ENCODE data around the gene MIAT. TPM values are rescaled to one million over a fixed set of nuclear protein-coding genes. Genes with fewer than 3 reads are reported as not detected.

Gene MIAT
- total RNA-seq, 1 experiment from 2014 or later, result 0.32 TPM

DNA sequence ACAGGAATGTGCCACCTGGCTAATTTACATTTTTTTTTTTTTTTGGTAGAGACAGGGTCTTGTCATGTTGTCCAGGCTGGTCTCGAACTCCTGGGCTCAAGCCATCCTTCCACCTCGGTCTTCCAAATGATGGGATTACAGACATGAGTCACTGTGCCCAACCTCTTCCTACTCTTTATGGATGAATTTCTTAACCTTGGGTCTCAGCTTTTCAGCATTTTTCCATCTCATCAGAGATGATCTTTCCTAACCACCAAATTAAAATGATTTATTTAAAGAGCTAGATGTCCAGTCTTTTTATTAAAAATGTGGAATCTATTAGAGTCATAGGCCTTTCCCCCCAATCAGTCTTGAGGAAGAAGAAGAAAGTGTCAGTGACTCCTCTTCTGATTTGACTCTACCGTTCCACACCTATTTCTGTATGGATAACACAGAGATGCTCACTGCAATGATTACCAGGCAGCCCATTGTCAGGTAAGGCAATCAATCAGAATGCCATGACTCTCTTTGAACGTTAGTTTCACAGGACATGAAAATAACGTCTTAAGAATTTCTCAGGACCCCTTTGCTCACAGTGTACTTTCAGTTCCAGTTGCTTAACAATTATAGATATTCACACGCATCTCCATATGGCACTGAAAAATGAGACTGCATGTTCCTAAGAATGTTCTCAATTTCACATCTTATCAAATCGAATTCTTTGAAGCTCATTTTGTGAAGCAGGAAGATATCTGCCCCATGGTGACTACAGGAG is 51.0 kb downstream of the MIAT start:
- DNase-seq (ENCODE audit: low read depth, low spot score), result no peak
- in situ Hi-C loops (cut with HindIII; ENCODE audit: low pct_unique_long_range_greater_than_20kb, low sequenced_read_pairs), result no loop called here

- no peak for DNase-seq (ENCODE audit: low read depth, low spot score)
- in situ Hi-C loops (cut with HindIII; ENCODE audit: low pct_unique_long_range_greater_than_20kb, low sequenced_read_pairs), result no loop called here
Observed at GRCh38 chr22:26709617-26710390, 52.4 kb downstream of the MIAT start.

DNA sequence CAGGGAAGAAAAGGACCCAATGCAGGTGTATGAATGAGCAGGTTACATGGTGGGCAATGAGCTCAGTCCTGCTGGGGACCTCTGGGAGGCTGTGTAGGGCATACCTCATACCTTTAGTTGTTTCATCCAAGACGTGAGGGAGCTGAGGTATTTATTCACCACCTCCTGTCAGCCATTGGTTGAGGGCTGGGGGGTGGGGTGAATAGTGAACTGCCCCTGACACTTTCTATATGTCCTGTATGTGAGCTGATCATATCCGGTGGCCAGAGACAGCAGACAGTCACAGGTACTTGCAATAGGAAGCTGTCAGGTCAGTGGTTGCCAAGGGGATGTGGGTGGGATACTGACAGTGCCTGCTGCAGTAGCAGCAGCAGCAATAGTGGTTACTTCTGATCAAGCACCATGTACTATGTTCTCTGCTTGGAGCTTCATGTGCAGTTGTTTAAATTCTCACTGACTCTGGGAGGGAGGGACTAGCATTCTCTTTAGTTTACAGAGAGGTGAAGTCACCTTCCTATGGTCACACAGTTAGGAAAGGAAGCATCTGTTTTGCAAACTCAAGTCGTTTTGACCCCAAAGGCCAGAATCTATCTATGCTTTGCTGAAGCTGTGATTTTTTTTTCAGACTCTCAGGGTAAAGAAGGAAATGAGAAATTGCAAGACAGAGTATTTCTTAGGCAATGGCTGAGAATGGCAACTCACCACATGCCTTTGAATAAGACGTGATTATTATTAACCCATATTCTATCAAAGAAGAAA is 54.0 kb downstream of the MIAT start:
- no peak for DNase-seq (ENCODE audit: low read depth, low spot score)
- in situ Hi-C loops (cut with HindIII; ENCODE audit: low pct_unique_long_range_greater_than_20kb, low sequenced_read_pairs), result no loop called here

DNA sequence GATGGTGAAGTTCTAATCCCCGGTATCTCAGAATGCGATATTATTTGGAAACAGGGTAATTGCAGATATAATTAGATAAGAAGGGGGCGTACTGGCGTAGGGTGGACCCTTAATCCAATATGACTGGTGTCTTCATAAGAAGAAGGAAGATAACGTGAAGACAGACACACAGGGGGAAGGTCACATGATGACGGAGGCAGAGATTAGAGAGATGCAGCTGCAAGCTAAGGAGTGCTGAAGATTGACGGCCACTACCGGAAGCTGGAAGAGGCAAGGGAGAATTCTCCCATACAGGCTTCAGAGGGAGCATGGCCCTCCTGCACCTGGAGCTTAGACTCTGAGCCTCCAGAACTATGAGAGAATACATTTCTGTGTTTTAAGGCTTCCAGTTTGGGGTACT is 54.8 kb downstream of the MIAT start:
- in situ Hi-C loops (cut with HindIII; ENCODE audit: low pct_unique_long_range_greater_than_20kb, low sequenced_read_pairs), result no loop called here
- DNase-seq (ENCODE audit: low read depth, low spot score), result no peak

DNA sequence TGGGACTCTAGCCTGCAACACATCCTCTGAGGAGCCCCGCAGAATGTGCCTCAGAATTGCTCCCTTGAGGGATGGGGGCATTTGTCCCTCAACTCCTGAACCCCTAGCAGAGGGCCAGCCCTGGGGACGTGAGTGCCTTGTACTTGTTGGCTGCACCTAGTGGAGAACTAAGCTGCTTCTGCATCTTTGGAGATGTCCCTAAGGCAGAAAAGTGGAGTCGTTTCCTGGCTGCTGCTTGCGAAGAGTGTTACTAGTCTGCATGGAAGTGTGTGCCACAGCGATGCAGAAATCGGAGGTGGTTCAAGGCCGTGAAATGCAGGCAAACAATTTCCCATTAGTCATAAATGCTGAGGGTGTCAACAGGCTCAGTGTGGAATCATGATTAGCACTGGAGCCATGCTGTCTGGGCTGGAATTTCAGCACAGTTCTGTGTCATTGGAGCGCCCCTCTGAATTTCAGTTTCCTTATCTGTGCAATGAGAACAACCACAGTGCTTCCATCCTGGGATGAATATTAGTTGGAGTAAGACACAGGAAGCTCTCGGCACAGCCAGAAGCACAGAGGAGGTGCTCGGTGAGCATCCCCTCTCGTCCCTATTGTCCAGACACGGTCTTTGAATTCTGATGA is 56.5 kb downstream of the MIAT start:
- in situ Hi-C loops (cut with HindIII; ENCODE audit: low pct_unique_long_range_greater_than_20kb, low sequenced_read_pairs), result no loop called here

DNA sequence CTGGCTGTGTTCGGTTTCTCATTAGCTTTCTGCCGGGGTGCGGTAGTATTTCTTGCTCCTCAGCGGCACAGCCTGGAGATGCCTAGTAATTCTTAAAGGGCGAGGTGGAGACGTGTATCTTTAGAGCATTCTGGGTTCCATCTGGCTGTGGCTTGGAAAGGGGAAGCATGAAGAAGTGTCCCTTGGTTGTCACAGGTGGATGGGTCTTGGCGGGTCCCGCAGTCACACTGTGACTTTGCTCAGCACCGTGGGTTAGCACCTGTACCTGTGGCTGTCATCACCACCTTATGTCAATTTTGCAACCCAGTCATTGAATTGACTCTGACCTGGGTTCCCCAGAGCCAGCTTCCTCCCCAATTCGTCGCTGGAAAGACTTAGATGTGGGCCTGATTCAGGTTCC is 57.6 kb downstream of the MIAT start:
- no peak for DNase-seq (ENCODE audit: low read depth, low spot score)
- in situ Hi-C loops (cut with HindIII; ENCODE audit: low pct_unique_long_range_greater_than_20kb, low sequenced_read_pairs), result no loop called here

More for the DNA sequence above, 56.5 kb downstream of the MIAT start:
- no peak for DNase-seq (ENCODE audit: low read depth, low spot score)

DNA sequence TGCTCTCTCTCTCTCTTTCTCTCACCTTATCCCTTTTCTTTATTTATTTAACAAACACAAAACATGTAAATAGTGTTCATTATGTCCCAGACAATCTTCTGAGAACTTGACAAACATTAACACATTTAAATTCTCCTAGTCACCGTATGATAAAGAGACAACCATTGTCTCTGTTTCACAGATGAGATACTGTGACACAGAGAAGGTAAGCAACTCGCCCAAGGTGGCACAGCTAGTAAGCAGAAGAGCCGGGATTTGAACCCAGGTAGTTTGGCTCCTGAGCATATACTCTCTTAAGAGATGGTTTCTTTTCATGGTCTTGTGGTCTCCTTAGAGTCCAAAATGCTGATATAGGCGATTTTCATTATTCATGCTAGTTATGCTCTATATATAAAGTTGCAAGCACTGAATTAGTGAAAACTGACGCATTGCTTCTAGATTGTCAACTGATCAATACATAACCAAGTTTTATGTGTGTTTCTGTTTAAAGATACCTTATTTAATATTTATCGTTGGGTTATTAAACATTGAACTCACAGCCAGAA is 58.1 kb downstream of the MIAT start:
- in situ Hi-C loops (cut with HindIII; ENCODE audit: low pct_unique_long_range_greater_than_20kb, low sequenced_read_pairs), result no loop called here

GRCh38 chr22:26718488-26718887 is 61.1 kb downstream of the MIAT start:
- no peak for DNase-seq (ENCODE audit: low read depth, low spot score)
- in situ Hi-C loops (cut with HindIII; ENCODE audit: low pct_unique_long_range_greater_than_20kb, low sequenced_read_pairs), result no loop called here

More for the DNA sequence above, 58.1 kb downstream of the MIAT start:
- DNase-seq (ENCODE audit: low read depth, low spot score), result no peak

GRCh38 chr22:26718905-26719304 is 61.5 kb downstream of the MIAT start:
- no peak for DNase-seq (ENCODE audit: low read depth, low spot score)
- in situ Hi-C loops (cut with HindIII; ENCODE audit: low pct_unique_long_range_greater_than_20kb, low sequenced_read_pairs), result no loop called here

DNA sequence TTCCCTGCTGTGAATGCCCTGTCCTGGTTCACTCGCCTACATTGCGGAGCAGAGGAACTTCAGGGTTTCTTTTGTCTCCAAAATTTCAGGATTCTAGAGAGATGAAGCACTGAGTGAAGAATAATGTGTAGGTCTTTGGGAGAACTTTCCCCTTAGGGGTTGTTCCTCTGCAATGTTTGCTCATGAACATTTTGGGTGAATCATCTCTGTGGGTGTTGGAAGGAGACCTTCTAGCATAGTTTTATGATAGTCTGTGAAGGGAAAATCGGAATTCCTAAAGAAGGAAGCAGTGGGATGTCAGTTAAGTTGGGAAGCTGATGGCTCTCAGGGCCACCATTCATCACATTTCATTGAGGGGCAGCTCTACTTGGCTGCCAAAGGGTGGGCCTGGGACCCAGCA is 64.8 kb downstream of the MIAT start:
- DNase-seq (ENCODE audit: low read depth, low spot score), result no peak
- in situ Hi-C loops (cut with HindIII; ENCODE audit: low pct_unique_long_range_greater_than_20kb, low sequenced_read_pairs), result no loop called here

DNA sequence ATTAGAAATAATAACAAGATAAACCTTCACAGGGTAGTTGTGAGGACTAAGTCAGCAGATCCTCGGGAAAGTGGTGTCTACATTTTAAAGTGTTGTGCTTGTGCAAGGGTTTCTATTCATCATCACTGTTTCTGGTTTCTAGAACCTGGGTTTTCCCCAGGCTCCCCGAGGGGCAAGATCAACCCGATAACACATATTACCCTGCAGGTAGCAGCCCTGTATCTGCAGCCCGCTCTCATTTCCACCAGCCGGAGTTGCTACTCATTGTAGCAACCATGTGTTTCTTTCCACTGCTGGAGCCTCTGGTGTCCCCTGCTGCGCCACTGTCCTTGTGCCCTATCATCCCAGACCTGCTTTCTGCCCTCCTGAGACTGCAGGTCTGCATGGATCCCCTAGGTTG is 67.0 kb downstream of the MIAT start:
- DNase-seq (ENCODE audit: low read depth, low spot score), result no peak
- in situ Hi-C loops (cut with HindIII; ENCODE audit: low pct_unique_long_range_greater_than_20kb, low sequenced_read_pairs), result no loop called here

GRCh38 chr22:26725012-26725676 is 67.8 kb downstream of the MIAT start:
- DNase-seq (ENCODE audit: low read depth, low spot score), result no peak
- in situ Hi-C loops (cut with HindIII; ENCODE audit: low pct_unique_long_range_greater_than_20kb, low sequenced_read_pairs), result no loop called here

Small RNAs within 50 kb of the gene (small RNA-seq; reads per million reads assigned to genes)
- 0 reads per million in 2 experiments for gene RF01874

Other genes starting within 250 kb of the MIAT start
- 3.5 and 3.9 TPM in 2 replicates for gene ASPHD2, start 228.3 kb upstream of the MIAT start, total RNA-seq (2014; rRNA removed; shearing (Covaris generic))
- gene HPS4, start 173.8 kb upstream of the MIAT start, total RNA-seq (2014; rRNA removed; shearing (Covaris generic)), result 351 and 357 TPM in 2 replicates
- gene SRRD, start 173.7 kb upstream of the MIAT start, total RNA-seq (2014; rRNA removed; shearing (Covaris generic)), result 138 and 163 TPM in 2 replicates
- 41.1 and 42.6 TPM in 2 replicates for gene TFIP11, start 145.1 kb upstream of the MIAT start, total RNA-seq (2014; rRNA removed; shearing (Covaris generic))
- 25.1 and 30.5 TPM in 2 replicates for gene TPST2, start 67.5 kb upstream of the MIAT start, total RNA-seq (2014; rRNA removed; shearing (Covaris generic))
- not detected in 2 replicates for gene CRYBB1, start 39.6 kb upstream of the MIAT start, total RNA-seq (2014; rRNA removed; shearing (Covaris generic))
- gene CRYBA4, start 35.6 kb upstream of the MIAT start, total RNA-seq (2014; rRNA removed; shearing (Covaris generic)), result 0.21 and 0.29 TPM in 2 replicates

All from SK-MEL-5 (cell line).